Suprapubic skin (tissue), 4 donors: ENCODE data around the gene APOL1. TPM values are rescaled to one million over a fixed set of nuclear protein-coding genes. Genes with fewer than 3 reads are reported as not detected.
"Not testable (repeated sequence)": the region's sequence is repeated elsewhere in the genome, so short reads cannot be mapped to it uniquely, and the experiment has no call there.

ENCODE experiments used
- DNase-seq, 2 donors: peaks; one replicate each; pipeline ENCODE4 v3.0.0-alpha.2; 2019; ENCODE audit warnings: low spot score in 2 of 2
- H3K27ac ChIP-seq: fragments of 200-600 bp; sonication (generic); one replicate; pipeline ENCODE4 v1.5.1; 2019
- H3K27me3 ChIP-seq: fragments of 200-600 bp; sonication (generic); one replicate; pipeline ENCODE4 v1.5.1; 2019
- H3K36me3 ChIP-seq: fragments of 200-600 bp; sonication (generic); one replicate; pipeline ENCODE4 v1.5.1; 2019
- H3K4me1 ChIP-seq: fragments of 200-600 bp; sonication (generic); one replicate; pipeline ENCODE4 v1.5.1; 2019
- H3K4me3 ChIP-seq: fragments of 200-600 bp; sonication (generic); one replicate; pipeline ENCODE4 v1.5.1; 2019; ENCODE audit warnings: mild to moderate bottlenecking
- H3K9me3 ChIP-seq: fragments of 200-600 bp; sonication (generic); one replicate; pipeline ENCODE4 v1.5.1; 2019
- EP300 ChIP-seq: sonication (generic); formaldehyde crosslinking; IDR thresholded peaks from one replicate; pipeline ENCODE4 v1.6.1; 2017; ENCODE audit warnings: antibody characterized with exemption
- POLR2A ChIP-seq, 2 donors: fragments of 450-650 bp; IDR thresholded peaks; one replicate each; pipeline ENCODE4 v1.6.1; 2017; ENCODE audit warnings: antibody characterized with exemption in 2 of 2, mild to moderate bottlenecking in 2 of 2, moderate library complexity in 2 of 2
- POLR2AphosphoS5 ChIP-seq, 3 donors: sonication (generic); formaldehyde crosslinking; IDR thresholded peaks; one replicate each; pipeline ENCODE4 v1.6.1; 2017; ENCODE audit warnings: antibody characterized with exemption in 3 of 3
- WGBS: methylation state at CpG from one replicate; pipeline ENCODE4 v1.1.5; 2018; 5-methylcytosine and 5-hydroxymethylcytosine counted together
- total RNA-seq, 4 donors: library from RNA; depleted of rRNA; stranded (reverse); fragments of >200 nt; gene quantifications; one replicate each; pipeline ENCODE4 v1.1.0, GENCODE V29; 2016
- TF ChIP-seq, protein P1 (sequence below), 2 donors: fragments of 200-600 bp in 1 of 2; fragments of 450-650 bp in 1 of 2; sonication (generic) in 1 of 2; IDR thresholded peaks; one replicate each; pipeline ENCODE4 v1.5.1; 2016 to 2019; ENCODE audit warnings: antibody characterized with exemption in 2 of 2, mild to moderate bottlenecking in 1 of 2, moderate library complexity in 1 of 2

APOL1 gene
- total RNA-seq, 4 donors from 2014 or later = 1.2 to 7.3 (median 3.0) TPM

DNA sequence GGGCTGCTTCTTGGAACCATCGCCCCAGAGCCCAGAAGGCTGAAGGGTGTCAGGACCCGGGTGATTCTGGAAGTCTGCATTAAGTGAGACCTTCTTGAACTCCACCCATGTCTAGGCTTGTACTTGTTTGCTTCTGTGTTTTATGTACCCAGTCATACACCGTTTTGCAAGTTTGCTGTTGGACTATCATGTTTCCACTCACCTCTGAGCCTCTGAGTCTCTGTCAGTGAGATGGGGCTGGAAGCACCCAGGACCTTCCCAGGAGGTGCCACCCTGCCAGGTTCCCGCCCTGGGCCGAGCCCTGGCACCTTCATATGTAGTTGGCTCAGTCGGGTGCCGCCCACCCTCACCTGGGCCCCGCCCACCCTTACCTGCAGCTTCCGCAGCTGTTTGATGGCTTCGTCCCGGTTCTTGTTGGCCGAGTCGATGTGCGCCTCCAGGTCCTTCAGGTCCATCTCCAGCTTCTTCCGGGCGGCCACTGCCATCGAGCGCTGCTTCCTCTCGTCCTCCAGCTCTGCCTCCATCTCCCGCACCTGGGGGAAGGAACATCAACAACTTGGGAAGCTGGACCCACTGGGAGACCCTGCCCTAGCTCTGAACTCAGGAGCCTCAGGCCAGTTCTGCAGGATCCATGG lies 35.1 kb downstream of the APOL1 start:
- H3K36me3 ChIP-seq = peaks cover 91% of the 10 kb centered on the region
- H3K4me1 ChIP-seq = peaks cover 23% of the 10 kb centered on the region

DNA sequence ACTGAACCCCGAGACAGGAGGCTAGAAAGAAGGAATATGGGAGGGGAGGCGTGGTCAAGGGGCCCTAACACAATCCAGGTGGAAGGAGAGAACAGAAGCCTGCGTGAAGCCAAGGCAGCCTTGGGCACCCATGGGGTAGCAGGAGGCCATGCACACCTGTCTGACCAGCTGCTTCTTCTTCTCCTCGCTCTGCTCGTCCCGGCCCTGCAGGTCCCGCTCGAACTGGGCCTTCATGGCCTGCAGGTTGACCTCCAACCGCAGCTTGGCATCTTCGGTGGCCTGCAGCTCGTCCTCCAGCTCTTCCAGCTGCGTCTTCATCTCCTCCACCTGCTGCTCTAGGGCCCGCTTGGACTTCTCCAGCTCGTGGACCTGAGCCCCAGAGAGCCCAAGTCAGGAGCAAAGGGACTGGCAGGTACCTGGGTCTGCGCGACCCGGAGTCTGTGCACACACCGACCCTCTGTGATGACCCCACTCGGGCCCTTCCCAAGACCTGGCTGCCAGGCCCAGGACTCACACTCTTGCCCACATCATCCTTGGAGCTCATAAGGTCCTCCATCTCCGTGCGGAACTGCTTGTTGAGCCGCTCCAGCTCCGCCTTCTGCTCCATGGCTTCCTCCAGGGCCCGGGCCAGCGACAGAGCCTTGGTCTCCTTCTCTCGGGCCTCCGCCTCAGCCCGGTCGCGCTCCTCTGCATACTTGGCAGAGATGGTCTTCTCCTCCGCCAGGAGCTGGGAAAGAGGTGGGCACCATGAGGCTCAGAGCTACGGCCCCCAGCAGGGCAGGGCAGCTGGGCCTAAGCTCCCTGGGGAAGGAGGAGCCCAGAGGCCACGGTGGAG lies 35.9 kb downstream of the APOL1 start:
- WGBS = 93% methylated on average over 32 of the region's 33 CpGs
- no peak overlapping the region for H3K4me3 ChIP-seq
- H3K27ac ChIP-seq = no peak overlapping the region

More for the DNA sequence above, 35.1 kb downstream of the APOL1 start:
- no peaks in the 10 kb centered on the region for H3K27me3 ChIP-seq
- TF ChIP-seq, protein P1, sequence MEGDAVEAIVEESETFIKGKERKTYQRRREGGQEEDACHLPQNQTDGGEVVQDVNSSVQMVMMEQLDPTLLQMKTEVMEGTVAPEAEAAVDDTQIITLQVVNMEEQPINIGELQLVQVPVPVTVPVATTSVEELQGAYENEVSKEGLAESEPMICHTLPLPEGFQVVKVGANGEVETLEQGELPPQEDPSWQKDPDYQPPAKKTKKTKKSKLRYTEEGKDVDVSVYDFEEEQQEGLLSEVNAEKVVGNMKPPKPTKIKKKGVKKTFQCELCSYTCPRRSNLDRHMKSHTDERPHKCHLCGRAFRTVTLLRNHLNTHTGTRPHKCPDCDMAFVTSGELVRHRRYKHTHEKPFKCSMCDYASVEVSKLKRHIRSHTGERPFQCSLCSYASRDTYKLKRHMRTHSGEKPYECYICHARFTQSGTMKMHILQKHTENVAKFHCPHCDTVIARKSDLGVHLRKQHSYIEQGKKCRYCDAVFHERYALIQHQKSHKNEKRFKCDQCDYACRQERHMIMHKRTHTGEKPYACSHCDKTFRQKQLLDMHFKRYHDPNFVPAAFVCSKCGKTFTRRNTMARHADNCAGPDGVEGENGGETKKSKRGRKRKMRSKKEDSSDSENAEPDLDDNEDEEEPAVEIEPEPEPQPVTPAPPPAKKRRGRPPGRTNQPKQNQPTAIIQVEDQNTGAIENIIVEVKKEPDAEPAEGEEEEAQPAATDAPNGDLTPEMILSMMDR (IDR thresholded peaks at IDR 0.05) = no peak
- TF ChIP-seq POLR2A (IDR thresholded peaks at IDR 0.05) = no peak
- no peak for TF ChIP-seq POLR2AphosphoS5 (IDR thresholded peaks at IDR 0.05)
- TF ChIP-seq EP300 = no peak
- no peaks in the 10 kb centered on the region for H3K9me3 ChIP-seq
- no peak overlapping the region for H3K27ac ChIP-seq
- DNase-seq = no peak
- WGBS = 68% methylated on average over 19 of the region's 20 CpGs
- H3K4me3 ChIP-seq = no peak overlapping the region

GRCh38 chr22:36289406-36289870 lies 36.5 kb downstream of the APOL1 start:
- no peak for TF ChIP-seq POLR2AphosphoS5 (IDR thresholded peaks at IDR 0.05)
- TF ChIP-seq EP300 = no peak
- TF ChIP-seq, protein P1 (IDR thresholded peaks at IDR 0.05) = no peak
- no peak for TF ChIP-seq POLR2A (IDR thresholded peaks at IDR 0.05)
- no peak for DNase-seq
- 85% methylated on average over 7 of the region's 7 CpGs for WGBS
- H3K36me3 ChIP-seq = peaks cover 91% of the 10 kb centered on the region
- no peaks in the 10 kb centered on the region for H3K9me3 ChIP-seq
- H3K27ac ChIP-seq = no peak overlapping the region
- H3K4me3 ChIP-seq = no peak overlapping the region
- H3K4me1 ChIP-seq = peaks cover 23% of the 10 kb centered on the region
- no peaks in the 10 kb centered on the region for H3K27me3 ChIP-seq

More for the DNA sequence above, 35.9 kb downstream of the APOL1 start:
- DNase-seq = no peak
- H3K4me1 ChIP-seq = peaks cover 23% of the 10 kb centered on the region
- TF ChIP-seq POLR2AphosphoS5 (IDR thresholded peaks at IDR 0.05) (no peak), POLR2A (IDR thresholded peaks at IDR 0.05) (no peak), EP300 (no peak)
- TF ChIP-seq, protein P1 (IDR thresholded peaks at IDR 0.05) = no peak
- H3K36me3 ChIP-seq = peaks cover 91% of the 10 kb centered on the region
- H3K27me3 ChIP-seq = no peaks in the 10 kb centered on the region
- H3K9me3 ChIP-seq = no peaks in the 10 kb centered on the region

DNA sequence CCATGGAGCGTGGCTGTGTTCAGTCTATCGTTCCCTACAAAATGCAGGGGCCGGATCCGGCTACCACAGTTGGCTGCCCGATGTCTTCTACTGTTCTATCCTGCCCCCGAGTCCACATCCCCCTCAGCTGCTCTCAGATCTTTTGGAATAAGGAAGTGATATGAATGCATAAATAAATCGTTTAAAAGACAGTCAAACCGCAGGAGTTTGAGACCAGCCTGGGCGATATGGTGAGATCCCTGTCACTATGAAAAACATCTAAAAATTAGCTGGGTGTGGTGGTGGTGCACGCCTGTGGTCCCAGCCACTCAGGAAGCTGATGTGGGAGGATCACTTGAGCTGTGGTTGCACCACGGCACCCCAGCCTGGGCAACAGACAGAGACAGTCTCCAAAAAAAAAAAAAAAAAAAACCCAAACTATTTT lies 37.0 kb downstream of the APOL1 start:
- peaks cover 91% of the 10 kb centered on the region for H3K36me3 ChIP-seq
- H3K9me3 ChIP-seq, H3K4me3 ChIP-seq, DNase-seq, H3K27me3 ChIP-seq, H3K27ac ChIP-seq: not testable (repeated sequence)
- peaks cover 23% of the 10 kb centered on the region for H3K4me1 ChIP-seq
- WGBS = 89% methylated on average over 11 of the region's 11 CpGs

- Histone ChIP-seq H3K36me3 (peaks cover 91% of the 10 kb centered on the region), H3K4me1 (peaks cover 23% of the 10 kb centered on the region)
- not testable (repeated sequence) for DNase-seq, H3K9me3 ChIP-seq, H3K27me3 ChIP-seq, H3K4me3 ChIP-seq, H3K27ac ChIP-seq
- WGBS = 98% methylated on average over 8 of the region's 40 CpGs
Measured at GRCh38 chr22:36290391-36291075, 37.6 kb downstream of the APOL1 start.
